Vagina (tissue), 2 donors: Measurements from ENCODE around the gene NISCH. TPM values are rescaled to one million over a fixed set of nuclear protein-coding genes. Genes with fewer than 3 reads are reported as not detected.
A peak's percentile ranks its signal among the peaks of the same experiment; 100 is the strongest.

Experiments used
- DNase-seq, 2 donors: peaks; one replicate each; pipeline ENCODE4 v3.0.0-alpha.2; 2017; ENCODE audit errors: extremely low spot score in 2 of 2
- H3K27ac ChIP-seq: fragments of 200-600 bp; sonication (generic); one replicate; pipeline ENCODE4 v1.5.1; 2019
- H3K27me3 ChIP-seq: fragments of 200-600 bp; sonication (generic); one replicate; pipeline ENCODE4 v1.5.1; 2019
- H3K36me3 ChIP-seq, 2 donors: fragments of 200-600 bp; sonication (generic); one replicate each; pipeline ENCODE4 v1.5.1; 2017 to 2019
- H3K4me1 ChIP-seq: fragments of 200-600 bp; sonication (generic); one replicate; pipeline ENCODE4 v1.5.1; 2019
- H3K4me3 ChIP-seq, 2 donors: fragments of 200-600 bp; sonication (generic); 1 replicate in 1 of 2; 2 replicates in 1 of 2; pipeline ENCODE4 v1.5.1; 2016 to 2019
- H3K9me3 ChIP-seq: fragments of 200-600 bp; sonication (generic); one replicate; pipeline ENCODE4 v1.5.1; 2019
- CTCF ChIP-seq, 3 experiments: fragments of 450-650 bp in 2 of 3; fragments of 200-600 bp in 1 of 3; sonication (generic) in 1 of 3; IDR thresholded peaks; one replicate each; pipeline ENCODE4 v1.5.1; 2017 to 2019; ENCODE audit warnings: antibody characterized with exemption in 3 of 3, mild to moderate bottlenecking in 2 of 3, moderate library complexity in 2 of 3
- POLR2A ChIP-seq, 2 donors: fragments of 450-650 bp; IDR thresholded peaks; one replicate each; pipeline ENCODE4 v1.6.1; 2017; ENCODE audit warnings: antibody characterized with exemption in 2 of 2, mild to moderate bottlenecking in 2 of 2, moderate library complexity in 2 of 2
- POLR2AphosphoS5 ChIP-seq, 2 donors: sonication (generic); formaldehyde crosslinking; IDR thresholded peaks; one replicate each; pipeline ENCODE4 v1.9.0; 2017; ENCODE audit warnings: antibody characterized with exemption in 2 of 2, mild to moderate bottlenecking in 2 of 2, low read depth in 1 of 2; ENCODE audit not compliant: insufficient read depth in 1 of 2
- intact Hi-C: fragments of 100-400 bp; cut with DNase I; formaldehyde crosslinking; loops from one replicate; pipeline ENCODE4 v1.15.1; 2023
- total RNA-seq: library from RNA; depleted of rRNA; stranded (reverse); fragments of >200 nt; gene quantifications from one replicate; pipeline ENCODE4 v1.2.3, GENCODE V29; 2016

NISCH gene
- total RNA-seq, 1 donor from 2014 or later = 103 TPM

- Histone ChIP-seq H3K4me3 (peak overlapping the region; percentile 88 to 92), H3K9me3 (no peaks in the 10 kb centered on the region), H3K36me3 (peaks cover 0 to 13% of the 10 kb centered on the region in 2 donors), H3K27ac (peak overlapping the region; percentile 97), H3K4me1 (peaks cover 41% of the 10 kb centered on the region), H3K27me3 (no peaks in the 10 kb centered on the region)
- TF ChIP-seq POLR2AphosphoS5 (IDR thresholded peaks at IDR 0.05; ENCODE audit: insufficient read depth in 1 of 2, low read depth in 1 of 2) (no peak), CTCF (IDR thresholded peaks at IDR 0.05) (no peak), POLR2A (IDR thresholded peaks at IDR 0.05) (no peak)
- intact Hi-C loops = no loop called here
- DNase-seq = no peak
Measured at GRCh38 chr3:52454938-52455282, 494 bp upstream of the NISCH start.

GRCh38 chr3:52456169-52456799 lies 880 bp downstream of the NISCH start:
- peak overlapping the region; percentile 88 to 92 for H3K4me3 ChIP-seq
- H3K27me3 ChIP-seq = no peaks in the 10 kb centered on the region
- H3K4me1 ChIP-seq = peaks cover 41% of the 10 kb centered on the region
- TF ChIP-seq CTCF (IDR thresholded peaks at IDR 0.05) (no peak), POLR2AphosphoS5 (IDR thresholded peaks at IDR 0.05; ENCODE audit: insufficient read depth in 1 of 2, low read depth in 1 of 2) (peak in 1 of 2 donors; percentile 45)
- H3K27ac ChIP-seq = peak overlapping the region; percentile 97
- H3K36me3 ChIP-seq = peaks cover 0 to 24% of the 10 kb centered on the region in 2 donors
- no peak for DNase-seq
- intact Hi-C loops = no loop called here
- H3K9me3 ChIP-seq = no peaks in the 10 kb centered on the region

- no peak for DNase-seq
- Histone ChIP-seq H3K9me3 (no peaks in the 10 kb centered on the region), H3K27ac (peak overlapping the region; percentile 97), H3K4me3 (peak overlapping the region; percentile 88 to 92), H3K36me3 (peaks cover 0 to 26% of the 10 kb centered on the region in 2 donors), H3K4me1 (peaks cover 41% of the 10 kb centered on the region), H3K27me3 (no peaks in the 10 kb centered on the region)
- no peak for TF ChIP-seq POLR2A (IDR thresholded peaks at IDR 0.05)
- TF ChIP-seq CTCF (IDR thresholded peaks at IDR 0.05) = no peak
- TF ChIP-seq POLR2AphosphoS5 (IDR thresholded peaks at IDR 0.05; ENCODE audit: insufficient read depth in 1 of 2, low read depth in 1 of 2) = no peak
- intact Hi-C loops = no loop called here
Measured at GRCh38 chr3:52456800-52457183, 1.4 kb downstream of the NISCH start.

GRCh38 chr3:52458031-52458760 lies 2.8 kb downstream of the NISCH start:
- Histone ChIP-seq H3K9me3 (no peaks in the 10 kb centered on the region), H3K36me3 (peaks cover 0 to 29% of the 10 kb centered on the region in 2 donors), H3K4me3 (no peak overlapping the region), H3K4me1 (peaks cover 41% of the 10 kb centered on the region), H3K27ac (no peak overlapping the region), H3K27me3 (no peaks in the 10 kb centered on the region)
- no peak for TF ChIP-seq POLR2AphosphoS5 (IDR thresholded peaks at IDR 0.05; ENCODE audit: insufficient read depth in 1 of 2, low read depth in 1 of 2)
- no peak for TF ChIP-seq CTCF (IDR thresholded peaks at IDR 0.05)
- intact Hi-C loops = no loop called here
- DNase-seq = no peak
